OCI-LY7 (cell line): ENCODE data around the gene ATP12A. TPM values are rescaled to one million over a fixed set of nuclear protein-coding genes. Genes with fewer than 3 reads are reported as not detected.
A peak's percentile ranks its signal among the peaks of the same experiment; 100 is the strongest.

Source experiments
- BruUV-seq: library from RNA; stranded (reverse); fragments of 400-500 nt; replicated peaks from 2 replicates; lab custom pipeline; 2021; lab: Mats Ljungman, UMichigan
- CTCF ChIA-PET: fragments of 300-600 bp; sonication (Branson Sonifier 250); formaldehyde crosslinking; loops from one replicate; lab custom pipeline; 2022; ENCODE audit warnings: antibody characterized with exemption; ENCODE audit not compliant: unreplicated experiment; lab: Charles Lee
- POLR2A ChIA-PET: fragments of 300-600 bp; sonication (Branson Sonifier 250); formaldehyde crosslinking; loops from one replicate; lab custom pipeline; 2022; ENCODE audit warnings: antibody characterized with exemption; lab: Charles Lee
- DNase-seq: peaks from one replicate; pipeline ENCODE4 v3.0.0-alpha.2; 2015; ENCODE audit warnings: low spot score
- H2AFZ ChIP-seq: fragments of 200-600 bp; sonication (generic), shearing (Covaris generic); 2 replicates; pipeline ENCODE4 v1.6.1; 2014; ENCODE audit warnings: mild to moderate bottlenecking, antibody characterized with exemption, low read length, moderate library complexity
- H3K27ac ChIP-seq: fragments of 200-600 bp; sonication (generic); 2 replicates; pipeline ENCODE4 v1.5.1; 2014; ENCODE audit warnings: mixed run types, low read depth, mild to moderate bottlenecking, moderate library complexity, low read length, inconsistent platforms; ENCODE audit not compliant: poor library complexity, severe bottlenecking
- H3K36me3 ChIP-seq: fragments of 200-600 bp; sonication (generic); 2 replicates; pipeline ENCODE4 v1.6.1; 2014; ENCODE audit warnings: mild to moderate bottlenecking, antibody characterized with exemption, low read length, moderate library complexity, mixed read lengths; ENCODE audit not compliant: insufficient read depth
- H3K4me1 ChIP-seq: fragments of 200-600 bp; sonication (generic); 2 replicates; pipeline ENCODE4 v1.5.1; 2014; ENCODE audit warnings: mild to moderate bottlenecking, low read length; ENCODE audit not compliant: insufficient read depth, poor library complexity, severe bottlenecking
- H3K4me2 ChIP-seq: fragments of 200-600 bp; sonication (generic); 2 replicates; pipeline ENCODE4 v1.6.1; 2014; ENCODE audit warnings: mild to moderate bottlenecking, low read length
- H3K4me3 ChIP-seq: fragments of 200-600 bp; sonication (generic); 2 replicates; pipeline ENCODE4 v1.5.1; 2014; ENCODE audit warnings: mild to moderate bottlenecking, low read depth, low read length; ENCODE audit not compliant: poor library complexity, severe bottlenecking
- H3K79me2 ChIP-seq: fragments of 200-600 bp; sonication (generic); 2 replicates; pipeline ENCODE4 v1.6.1; 2016; ENCODE audit warnings: low read depth, mild to moderate bottlenecking, low read length, moderate library complexity, mixed read lengths; ENCODE audit not compliant: insufficient read depth
- H3K9me2 ChIP-seq: fragments of 200-600 bp; sonication (generic); 2 replicates; pipeline ENCODE4 v1.6.1; 2016; ENCODE audit warnings: mild to moderate bottlenecking, low read length, mixed read lengths; ENCODE audit not compliant: insufficient read depth
- H3K9me3 ChIP-seq: fragments of 200-600 bp; sonication (generic); 2 replicates; pipeline ENCODE4 v1.6.1; 2014; ENCODE audit warnings: mild to moderate bottlenecking, mixed run types, low read length, mixed read lengths
- H4K20me1 ChIP-seq: fragments of 200-600 bp; sonication (generic); 2 replicates; pipeline ENCODE4 v1.6.1; 2014; ENCODE audit warnings: mild to moderate bottlenecking, antibody characterized with exemption, low read length, moderate library complexity, mixed read lengths; ENCODE audit not compliant: insufficient read depth
- CTCF ChIP-seq: fragments of 200-600 bp; sonication (generic); conservative IDR thresholded peaks from 2 replicates; pipeline ENCODE4 v1.5.1; 2014; ENCODE audit warnings: mild to moderate bottlenecking, antibody characterized with exemption, low read length, moderate library complexity, mixed read lengths
- EZH2phosphoT487 ChIP-seq: fragments of 200-600 bp; sonication (generic); IDR thresholded peaks from 2 replicates; pipeline ENCODE4 v1.6.1; 2018; ENCODE audit warnings: low read depth, borderline replicate concordance, mild to moderate bottlenecking, mixed run types, antibody characterized with exemption, low read length, moderate library complexity, mixed read lengths
- intact Hi-C: fragments of 100-400 bp; cut with micrococcal nuclease; formaldehyde crosslinking; loops from one replicate; pipeline ENCODE4 v1.10.0; 2022; ENCODE audit not compliant: unreplicated experiment
- total RNA-seq, 2 experiments: library from RNA; depleted of rRNA in 1 of 2; stranded (reverse); fragments of >200 nt in 1 of 2; shearing (Covaris generic) in 1 of 2; gene quantifications; 2 replicates each; pipeline ENCODE4 v1.2.3, GENCODE V29; 2014 to 2022

The ATP12A gene
- total RNA-seq, 2 experiments from 2014 or later, result not detected

- no TSS peak for BruUV-seq
- no peak for DNase-seq
- no peaks in the 10 kb centered on the region for H3K36me3 ChIP-seq
- ChIA-PET CTCF (no interaction called here), POLR2A (no interaction called here)
- no peaks in the 10 kb centered on the region for H3K79me2 ChIP-seq
- no peak overlapping the region for H3K27ac ChIP-seq
- peaks cover 37% of the 10 kb centered on the region for H3K4me1 ChIP-seq
- TF ChIP-seq EZH2phosphoT487 (no peak), CTCF (no peak)
- no peak overlapping the region for H3K4me2 ChIP-seq
- H2AFZ ChIP-seq, result no peak overlapping the region
- H4K20me1 ChIP-seq, result no peaks in the 10 kb centered on the region
- no peaks in the 10 kb centered on the region for H3K9me3 ChIP-seq
- no peaks in the 10 kb centered on the region for H3K9me2 ChIP-seq
- no peak overlapping the region for H3K4me3 ChIP-seq
- intact Hi-C loops, result loop anchor here (10.0 kb wide), 1 partner anchor 1294 kb away; no protein-coding TSS in a partner anchor
These were observed 11.1 kb upstream of the ATP12A start for GRCh38 chr13:24668955-24669582.

GRCh38 chr13:24670174-24670573 is 10.0 kb upstream of the ATP12A start:
- no peaks in the 10 kb centered on the region for H3K79me2 ChIP-seq
- H3K27ac ChIP-seq, result no peak overlapping the region
- intact Hi-C loops, result loop anchor here (5.0 kb wide), 1 partner anchor 158 kb away; the partner anchor contains the start of gene PARP4
- peaks cover 29% of the 10 kb centered on the region for H3K4me1 ChIP-seq
- no peak overlapping the region for H3K4me3 ChIP-seq
- H3K9me3 ChIP-seq, result no peaks in the 10 kb centered on the region
- H4K20me1 ChIP-seq, result no peaks in the 10 kb centered on the region
- no TSS peak for BruUV-seq
- TF ChIP-seq CTCF (no peak), EZH2phosphoT487 (no peak)
- no peak for DNase-seq
- POLR2A ChIA-PET, result no interaction called here
- H3K36me3 ChIP-seq, result no peaks in the 10 kb centered on the region
- no peak overlapping the region for H3K4me2 ChIP-seq
- peak overlapping the region; percentile 100; the same call in 1 of the 2 replicates for H2AFZ ChIP-seq
- CTCF ChIA-PET, result no interaction called here
- no peaks in the 10 kb centered on the region for H3K9me2 ChIP-seq

- peak overlapping the region; percentile 100 for H2AFZ ChIP-seq
- CTCF ChIA-PET, result no interaction called here
- DNase-seq, result peak; percentile 73
- peak overlapping the region; percentile 66 for H3K4me2 ChIP-seq
- TF ChIP-seq EZH2phosphoT487 (no peak), CTCF (no peak)
- peak overlapping the region; percentile 45 for H3K4me3 ChIP-seq
- H3K4me1 ChIP-seq, result peaks cover 21% of the 10 kb centered on the region
- no peaks in the 10 kb centered on the region for H3K9me2 ChIP-seq
- no peaks in the 10 kb centered on the region for H4K20me1 ChIP-seq
- POLR2A ChIA-PET, result no interaction called here
- H3K27ac ChIP-seq, result no peak overlapping the region
- intact Hi-C loops, result loop anchor here (1.0 to 5.0 kb wide), 2 partner anchors 91 to 159 kb away; partner anchors contain the start of gene PARP4
- H3K9me3 ChIP-seq, result no peaks in the 10 kb centered on the region
- H3K36me3 ChIP-seq, result no peaks in the 10 kb centered on the region
- BruUV-seq, result no TSS peak
- H3K79me2 ChIP-seq, result no peaks in the 10 kb centered on the region
These were observed 9.2 kb upstream of the ATP12A start for GRCh38 chr13:24670961-24671381.
